ENCODE data around the gene GPR137. TPM values are rescaled to one million over a fixed set of nuclear protein-coding genes. Genes with fewer than 3 reads are reported as not detected.

Gene GPR137
- total and polyA plus RNA-seq, 4 donors = 6.7 to 22.2 (median 9.0) TPM

DNA sequence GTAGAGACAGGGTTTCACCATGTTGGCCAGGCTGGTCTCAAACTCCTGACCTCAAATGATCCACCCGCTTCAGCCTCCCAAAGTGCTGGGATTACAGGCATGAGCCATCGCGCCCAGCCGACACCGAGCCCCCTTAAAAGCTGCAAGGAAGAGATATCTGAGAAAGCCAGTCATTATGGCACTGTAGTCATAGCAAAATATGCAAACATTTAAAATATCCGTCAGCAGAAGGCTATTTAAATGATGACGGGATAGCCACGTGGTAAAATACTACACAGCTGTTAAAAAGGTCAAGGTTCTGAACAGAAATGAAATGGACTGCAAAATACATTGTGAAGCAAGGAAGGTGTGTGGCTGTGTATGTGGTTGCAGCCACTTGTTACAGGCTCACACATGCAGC lies 47.9 kb downstream of the GPR137 start:
- no peaks in the 10 kb centered on the region for H3K36me3 ChIP-seq (ENCODE audit: control insufficient read depth in 4 of 4, insufficient read depth in 3 of 4, low read depth in 1 of 4, low read length in 3 of 4)
- H3K9ac ChIP-seq (ENCODE audit: low read depth in 1 of 2, low read length in 2 of 2) = no peak overlapping the region
- peaks cover 0 to 4% (median 0%) of the 10 kb centered on the region in 4 donors for H3K4me1 ChIP-seq (ENCODE audit: control insufficient read depth in 4 of 4, insufficient read depth in 4 of 4, low read length in 3 of 4)
- TF ChIP-seq YY1 (IDR thresholded peaks at IDR 0.05) (no peak), SP1 (IDR thresholded peaks at IDR 0.05) (no peak), MAX (IDR thresholded peaks at IDR 0.05) (no peak), TAF1 (conservative IDR thresholded peaks at IDR 0.05) (no peak), CTCF (IDR thresholded peaks at IDR 0.05; ENCODE audit: low read depth, low read length, missing input control) (no peak), ATF3 (IDR thresholded peaks at IDR 0.05) (no peak), RAD21 (IDR thresholded peaks at IDR 0.05) (no peak), JUND (IDR thresholded peaks at IDR 0.05) (no peak), FOXA2 (IDR thresholded peaks at IDR 0.05) (no peak), ZBTB33 (IDR thresholded peaks at IDR 0.05) (no peak), HNF4A (conservative IDR thresholded peaks at IDR 0.05) (no peak), NR2F2 (IDR thresholded peaks at IDR 0.05) (no peak), RXRA (IDR thresholded peaks at IDR 0.05) (no peak), FOXA1 (IDR thresholded peaks at IDR 0.05) (no peak), HNF4G (IDR thresholded peaks at IDR 0.05) (no peak), GABPA (IDR thresholded peaks at IDR 0.05 in 1 of 2, conservative IDR thresholded peaks at IDR 0.05 in 1 of 2) (no peak), EGR1 (IDR thresholded peaks at IDR 0.05; ENCODE audit: low read depth in 2 of 2) (no peak)
- TF ChIP-seq, protein P1, sequence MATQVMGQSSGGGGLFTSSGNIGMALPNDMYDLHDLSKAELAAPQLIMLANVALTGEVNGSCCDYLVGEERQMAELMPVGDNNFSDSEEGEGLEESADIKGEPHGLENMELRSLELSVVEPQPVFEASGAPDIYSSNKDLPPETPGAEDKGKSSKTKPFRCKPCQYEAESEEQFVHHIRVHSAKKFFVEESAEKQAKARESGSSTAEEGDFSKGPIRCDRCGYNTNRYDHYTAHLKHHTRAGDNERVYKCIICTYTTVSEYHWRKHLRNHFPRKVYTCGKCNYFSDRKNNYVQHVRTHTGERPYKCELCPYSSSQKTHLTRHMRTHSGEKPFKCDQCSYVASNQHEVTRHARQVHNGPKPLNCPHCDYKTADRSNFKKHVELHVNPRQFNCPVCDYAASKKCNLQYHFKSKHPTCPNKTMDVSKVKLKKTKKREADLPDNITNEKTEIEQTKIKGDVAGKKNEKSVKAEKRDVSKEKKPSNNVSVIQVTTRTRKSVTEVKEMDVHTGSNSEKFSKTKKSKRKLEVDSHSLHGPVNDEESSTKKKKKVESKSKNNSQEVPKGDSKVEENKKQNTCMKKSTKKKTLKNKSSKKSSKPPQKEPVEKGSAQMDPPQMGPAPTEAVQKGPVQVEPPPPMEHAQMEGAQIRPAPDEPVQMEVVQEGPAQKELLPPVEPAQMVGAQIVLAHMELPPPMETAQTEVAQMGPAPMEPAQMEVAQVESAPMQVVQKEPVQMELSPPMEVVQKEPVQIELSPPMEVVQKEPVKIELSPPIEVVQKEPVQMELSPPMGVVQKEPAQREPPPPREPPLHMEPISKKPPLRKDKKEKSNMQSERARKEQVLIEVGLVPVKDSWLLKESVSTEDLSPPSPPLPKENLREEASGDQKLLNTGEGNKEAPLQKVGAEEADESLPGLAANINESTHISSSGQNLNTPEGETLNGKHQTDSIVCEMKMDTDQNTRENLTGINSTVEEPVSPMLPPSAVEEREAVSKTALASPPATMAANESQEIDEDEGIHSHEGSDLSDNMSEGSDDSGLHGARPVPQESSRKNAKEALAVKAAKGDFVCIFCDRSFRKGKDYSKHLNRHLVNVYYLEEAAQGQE (IDR thresholded peaks at IDR 0.05) = no peak
- 92% methylated on average over 8 of the region's 8 CpGs for WGBS
- no peaks in the 10 kb centered on the region for H3K27me3 ChIP-seq (ENCODE audit: control insufficient read depth in 4 of 4, insufficient read depth in 4 of 4, low read length in 3 of 4)
- no peaks in the 10 kb centered on the region for H3K9me3 ChIP-seq (ENCODE audit: control insufficient read depth in 4 of 4, low read length in 3 of 4)
- DNase-seq (ENCODE audit: low spot score) = no peak
- no peak overlapping the region for H3K4me3 ChIP-seq (ENCODE audit: low read depth in 1 of 3, low read length in 3 of 3)
- H3K27ac ChIP-seq (ENCODE audit: low read depth in 1 of 2, low read length in 2 of 2) = no peak overlapping the region
